GM19238 (cell line): Measurements from ENCODE around the gene C1orf21.

ENCODE experiments used
- DNase-seq: peaks from one replicate; pipeline ENCODE4 v3.0.0; 2011; ENCODE audit warnings: low spot score; ENCODE audit not compliant: insufficient read length

Gene C1orf21

GRCh38 chr1:184412472-184412871 lies 25.6 kb downstream of the C1orf21 start:
- no peak for DNase-seq

GRCh38 chr1:184416481-184416880 lies 29.7 kb downstream of the C1orf21 start:
- DNase-seq, result no peak

DNA sequence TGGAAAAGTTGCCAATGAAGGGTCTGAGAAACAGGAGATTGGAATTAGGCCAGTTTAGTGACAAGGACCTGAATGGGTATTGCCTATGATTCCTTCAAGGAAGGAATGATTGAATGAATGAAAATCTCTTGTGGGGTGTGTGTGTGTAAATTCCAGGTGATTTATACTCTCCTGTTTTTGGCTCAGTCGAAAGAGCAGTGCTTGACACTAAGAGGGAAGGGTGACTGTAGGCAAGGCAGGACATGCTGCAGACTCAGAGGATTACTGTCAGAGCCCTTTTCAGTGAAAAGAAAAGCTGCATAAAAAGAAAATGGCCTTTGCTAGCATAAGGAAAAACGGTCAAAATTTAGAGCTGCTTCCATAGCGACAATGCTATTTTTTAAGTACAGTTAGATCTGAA lies 30.1 kb downstream of the C1orf21 start:
- DNase-seq, result no peak

DNA sequence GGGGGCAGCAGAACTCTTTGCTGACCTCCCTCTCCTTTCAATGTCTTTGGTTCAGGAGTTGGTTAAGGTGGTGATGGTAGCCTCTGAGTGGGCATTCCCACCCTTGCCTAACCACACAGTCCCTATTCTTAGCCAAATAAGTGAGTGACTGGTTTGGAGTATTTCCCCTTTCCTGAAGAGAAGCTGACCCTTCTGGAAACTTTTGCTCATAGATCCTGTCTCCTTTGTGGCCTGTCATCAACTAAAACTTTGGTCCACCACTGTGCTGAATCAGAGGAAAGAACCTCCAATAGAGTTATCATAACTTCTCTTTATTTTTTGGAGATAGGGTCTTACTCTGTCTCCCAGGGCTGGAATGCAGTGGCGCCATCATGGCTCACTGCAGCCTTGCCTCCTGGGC lies 31.1 kb downstream of the C1orf21 start:
- no peak for DNase-seq

GRCh38 chr1:184418652-184419349 lies 32.0 kb downstream of the C1orf21 start:
- no peak for DNase-seq

DNA sequence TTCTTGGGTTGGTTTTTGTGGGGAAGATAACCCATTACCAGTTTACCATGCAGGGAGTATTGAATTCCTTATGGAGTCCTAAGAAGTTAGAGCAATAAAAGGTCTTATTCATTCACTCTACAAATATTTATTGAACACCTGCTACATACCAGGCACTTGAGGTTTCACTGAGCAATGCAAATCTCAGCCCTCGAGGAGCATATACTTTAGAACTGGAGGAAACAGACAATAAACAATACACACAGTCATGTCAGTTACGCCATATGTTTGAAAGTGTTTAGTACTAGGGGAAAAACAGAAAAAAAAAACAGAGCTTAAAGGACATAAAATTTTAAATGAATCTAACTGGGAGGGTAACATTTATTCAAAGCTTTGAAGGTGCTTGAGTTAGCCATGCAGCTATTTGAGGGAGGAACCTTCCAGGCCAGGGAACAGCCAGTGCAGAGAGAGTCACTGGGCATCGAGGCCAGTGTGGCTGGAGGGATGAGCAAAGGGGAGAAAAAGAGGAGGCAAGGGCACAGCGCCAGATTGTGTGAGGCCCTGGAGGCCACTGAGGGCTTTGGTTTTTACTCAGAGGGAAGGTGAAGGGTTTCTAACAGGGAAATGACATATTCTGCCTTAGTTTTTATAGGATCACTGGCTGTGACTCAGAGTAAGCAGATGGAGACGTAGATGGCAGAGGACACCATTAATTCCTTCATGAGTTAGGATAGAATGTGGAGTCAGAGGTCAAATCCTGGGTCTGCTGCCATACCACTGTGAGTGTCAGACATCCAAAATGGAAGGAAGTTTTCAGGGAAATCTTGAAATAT lies 32.7 kb downstream of the C1orf21 start:
- DNase-seq, result no peak

- DNase-seq, result no peak
Measured at GRCh38 chr1:184422490-184423233, 35.8 kb downstream of the C1orf21 start.

DNA sequence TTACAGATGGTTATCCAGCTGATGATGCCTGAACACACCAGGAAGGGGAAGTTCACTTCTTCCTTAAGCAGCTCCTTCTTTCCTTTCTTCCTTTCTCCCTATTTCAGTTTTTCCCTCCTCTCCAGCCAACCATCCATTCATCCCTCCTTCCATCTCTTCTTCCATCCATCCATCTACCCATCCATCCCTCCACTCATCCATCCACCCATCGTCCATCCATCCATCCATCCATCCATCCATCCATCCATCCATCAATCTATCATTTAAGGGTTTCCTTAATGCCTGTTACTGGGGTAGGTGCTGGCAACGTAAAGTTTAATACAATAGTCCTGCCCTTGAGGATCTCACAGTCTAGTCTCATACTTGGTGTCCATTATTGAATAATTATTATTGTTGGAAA lies 36.8 kb downstream of the C1orf21 start:
- no peak for DNase-seq

- no peak for DNase-seq
Measured at GRCh38 chr1:184424157-184424556, 37.3 kb downstream of the C1orf21 start.

DNA sequence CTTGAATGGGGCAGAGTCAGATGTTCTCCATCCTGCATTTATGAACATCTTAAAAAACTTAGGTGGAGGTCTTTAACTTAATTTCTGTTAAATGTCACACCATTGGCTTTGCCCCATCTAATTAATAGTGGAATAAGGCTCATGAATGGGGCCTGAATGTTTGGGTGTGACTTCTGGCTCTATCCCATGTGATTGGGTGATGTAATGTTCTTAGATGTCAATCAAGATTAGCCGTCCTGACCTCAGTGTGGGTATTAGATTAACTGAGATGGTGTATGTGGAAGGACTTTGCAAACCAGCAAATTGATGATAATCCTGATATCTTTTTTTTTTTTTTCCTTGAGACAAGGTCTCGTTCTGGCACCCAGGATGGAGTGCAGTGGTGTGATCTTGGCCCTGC lies 38.1 kb downstream of the C1orf21 start:
- no peak for DNase-seq

GRCh38 chr1:184425449-184426277 lies 38.8 kb downstream of the C1orf21 start:
- no peak for DNase-seq

DNA sequence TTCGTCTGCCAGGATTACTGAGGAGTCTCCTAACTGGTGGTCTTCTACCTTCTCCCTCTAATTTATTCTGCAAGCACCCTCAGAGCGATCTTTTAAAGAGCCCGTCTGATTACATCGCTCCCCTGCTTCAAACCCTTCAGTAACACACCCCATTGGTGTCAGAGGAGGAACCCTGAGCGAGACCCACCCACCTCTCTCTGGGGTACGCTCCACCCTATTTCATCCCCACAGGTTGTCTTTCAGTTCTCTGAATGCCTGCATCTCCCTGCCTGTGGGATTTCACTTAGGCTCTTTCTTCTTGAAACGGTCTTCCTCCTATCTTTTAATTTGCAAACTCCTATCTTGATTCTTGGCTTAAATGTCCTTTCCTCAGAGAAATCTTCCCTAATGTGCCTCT lies 39.4 kb downstream of the C1orf21 start:
- no peak for DNase-seq

DNA sequence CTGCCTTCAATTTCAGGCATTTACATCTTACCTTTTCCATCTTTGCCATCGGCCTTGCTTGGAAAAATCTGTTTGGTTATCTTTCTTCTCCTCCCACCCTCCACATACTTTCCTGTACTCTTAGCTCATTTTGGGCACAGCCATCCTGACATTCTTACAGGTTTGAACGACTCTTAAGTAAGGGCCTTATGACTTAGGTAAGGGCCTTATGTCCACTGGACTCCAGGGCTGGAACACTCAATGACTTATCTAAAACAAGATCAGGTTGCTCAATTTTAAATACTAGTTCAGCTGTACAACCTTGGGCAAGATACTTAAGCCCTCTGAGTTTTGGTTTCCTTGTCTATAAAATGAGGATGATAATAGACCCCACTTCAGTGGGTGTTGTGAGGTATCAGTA lies 40.9 kb downstream of the C1orf21 start:
- no peak for DNase-seq

- no peak for DNase-seq
Measured at GRCh38 chr1:184428604-184429003, 41.8 kb downstream of the C1orf21 start.

DNA sequence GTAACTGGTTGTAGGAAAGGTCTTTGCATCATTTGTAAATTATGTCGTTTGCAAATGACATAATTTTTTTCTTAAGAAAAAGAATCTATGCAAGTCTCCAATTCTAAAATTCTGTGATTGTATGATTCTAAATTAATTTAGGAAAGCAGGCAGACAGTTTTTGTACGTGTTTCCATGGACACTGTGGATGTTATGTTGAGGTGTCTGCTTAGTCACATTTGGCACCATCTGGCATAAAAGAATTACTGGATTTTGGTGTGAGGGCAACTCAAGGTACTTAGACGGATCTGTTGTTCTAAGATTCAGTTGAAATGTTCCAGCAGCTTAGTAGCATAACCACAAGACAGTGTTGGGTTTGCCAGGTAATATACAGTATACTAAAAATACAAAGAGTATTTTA lies 42.5 kb downstream of the C1orf21 start:
- DNase-seq, result no peak

DNA sequence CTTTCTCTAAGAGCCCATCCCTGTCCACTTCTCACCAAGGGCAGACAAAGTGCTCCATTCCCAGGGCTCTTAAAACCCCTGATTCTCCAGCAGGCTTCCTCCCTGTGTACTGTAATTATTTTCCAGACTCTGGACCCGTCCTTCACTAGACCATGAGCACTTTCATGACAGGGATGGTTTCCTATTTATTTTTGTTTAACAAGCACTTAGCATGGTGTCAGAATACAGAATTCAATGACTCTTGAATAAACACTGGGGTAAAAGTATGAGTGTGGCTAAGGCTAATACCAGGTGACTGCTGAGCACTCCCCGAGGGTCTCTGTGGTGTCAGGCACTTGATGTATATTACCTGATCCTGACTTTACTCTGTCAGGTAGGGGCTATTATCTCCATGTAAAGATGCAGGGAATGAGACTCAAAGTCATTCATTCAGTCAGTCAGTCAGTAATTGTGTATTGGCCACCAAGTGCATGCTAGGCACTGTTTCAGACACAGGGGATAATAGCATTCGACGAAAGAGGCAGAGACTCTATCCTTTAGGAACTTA lies 47.2 kb downstream of the C1orf21 start:
- no peak for DNase-seq

- no peak for DNase-seq
Measured at GRCh38 chr1:184437291-184437690, 50.5 kb downstream of the C1orf21 start.

DNA sequence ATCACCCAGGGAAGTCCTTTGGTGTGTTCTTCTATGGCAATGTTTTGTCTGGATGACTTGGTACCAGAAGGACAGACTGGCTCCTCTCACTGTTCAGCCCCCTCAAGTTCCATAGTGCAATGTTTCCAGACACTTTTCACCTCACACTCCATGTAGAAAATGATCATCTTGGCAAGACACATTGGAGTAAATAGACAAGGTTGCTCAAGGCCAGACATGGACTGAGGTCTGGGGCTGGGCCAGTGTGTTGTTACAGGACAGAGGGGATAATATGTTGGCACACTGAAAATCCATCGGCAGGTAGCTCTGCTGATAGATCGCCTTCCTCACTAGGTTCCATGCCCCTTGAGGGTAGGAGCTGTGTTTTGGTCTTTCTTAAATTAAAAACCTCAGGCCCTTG lies 51.5 kb downstream of the C1orf21 start:
- no peak for DNase-seq

DNA sequence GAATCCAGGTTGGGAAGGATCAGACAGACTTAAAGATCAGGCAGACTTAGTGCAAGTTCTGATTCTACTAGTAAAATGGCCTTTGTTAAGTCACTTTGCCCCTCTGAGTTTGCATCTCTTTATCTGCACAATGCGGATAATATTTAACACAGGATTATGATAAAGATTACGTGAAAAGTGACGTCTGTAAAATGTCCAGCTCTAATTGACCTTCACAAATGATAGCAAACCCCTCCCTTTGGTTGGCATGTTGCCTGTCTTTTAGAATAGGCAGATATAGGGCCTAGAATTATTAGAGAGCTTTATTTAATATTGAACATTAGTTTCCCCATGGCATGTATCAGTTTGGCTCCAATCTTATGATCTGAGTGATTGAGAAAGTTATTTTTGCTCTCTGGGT lies 55.4 kb downstream of the C1orf21 start:
- DNase-seq, result no peak

GRCh38 chr1:184443201-184443600 lies 56.4 kb downstream of the C1orf21 start:
- DNase-seq, result no peak

- DNase-seq, result no peak
Measured at GRCh38 chr1:184443624-184444023, 56.8 kb downstream of the C1orf21 start.
